AG09309 (cell line): ENCODE measurements around the gene NEK8.

Source experiments
- DNase-seq: peaks from one replicate; pipeline ENCODE4 v3.0.0-alpha.2; 2010; ENCODE audit warnings: low read depth
- H3K4me3 ChIP-seq: 2 replicates; pipeline ENCODE4 v1.5.1; 2011; ENCODE audit warnings: mild to moderate bottlenecking, low read depth, low read length, moderate library complexity; ENCODE audit not compliant: control insufficient read depth
- TF ChIP-seq, protein P1 (sequence below): IDR thresholded peaks from 2 replicates; pipeline ENCODE4 v1.5.1; 2011; ENCODE audit warnings: mild to moderate bottlenecking, low read depth, low read length, inconsistent platforms; ENCODE audit not compliant: insufficient read depth, control insufficient read depth; ENCODE audit errors: missing control alignments

Gene NEK8

DNA sequence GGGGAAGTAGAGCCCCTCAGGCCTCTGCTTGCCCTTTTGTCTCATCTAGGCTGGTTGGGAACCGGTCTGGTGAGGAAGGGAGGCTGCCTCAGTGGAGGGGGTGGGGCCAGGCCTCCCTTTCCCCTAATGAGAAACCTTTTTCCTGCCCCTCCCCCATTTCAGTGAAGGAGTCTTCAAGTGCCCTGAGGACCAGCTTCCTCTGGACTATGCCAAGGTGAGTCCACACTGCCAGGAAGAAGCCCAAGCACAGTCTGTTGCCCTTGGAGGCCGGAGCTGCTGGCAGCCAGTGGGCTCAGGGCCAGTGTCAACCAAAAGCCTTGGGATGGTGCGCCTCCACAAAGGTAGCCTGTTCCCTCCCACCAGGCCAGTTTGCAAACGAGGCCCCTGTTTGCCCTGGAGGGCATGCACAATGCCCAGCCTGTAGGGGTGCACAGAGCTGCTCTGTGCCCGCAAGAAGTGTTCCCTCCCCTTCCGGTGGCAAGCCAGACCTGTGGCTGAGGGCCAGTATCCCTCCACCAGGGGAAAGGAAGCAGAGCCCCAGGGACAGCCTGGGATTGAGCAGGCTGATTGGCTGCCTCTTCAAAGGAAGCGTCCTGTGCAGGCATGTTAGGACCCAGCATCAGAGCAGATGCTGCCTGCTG lies 18.6 kb downstream of the NEK8 start:
- no peak for DNase-seq
- TF ChIP-seq, protein P1, sequence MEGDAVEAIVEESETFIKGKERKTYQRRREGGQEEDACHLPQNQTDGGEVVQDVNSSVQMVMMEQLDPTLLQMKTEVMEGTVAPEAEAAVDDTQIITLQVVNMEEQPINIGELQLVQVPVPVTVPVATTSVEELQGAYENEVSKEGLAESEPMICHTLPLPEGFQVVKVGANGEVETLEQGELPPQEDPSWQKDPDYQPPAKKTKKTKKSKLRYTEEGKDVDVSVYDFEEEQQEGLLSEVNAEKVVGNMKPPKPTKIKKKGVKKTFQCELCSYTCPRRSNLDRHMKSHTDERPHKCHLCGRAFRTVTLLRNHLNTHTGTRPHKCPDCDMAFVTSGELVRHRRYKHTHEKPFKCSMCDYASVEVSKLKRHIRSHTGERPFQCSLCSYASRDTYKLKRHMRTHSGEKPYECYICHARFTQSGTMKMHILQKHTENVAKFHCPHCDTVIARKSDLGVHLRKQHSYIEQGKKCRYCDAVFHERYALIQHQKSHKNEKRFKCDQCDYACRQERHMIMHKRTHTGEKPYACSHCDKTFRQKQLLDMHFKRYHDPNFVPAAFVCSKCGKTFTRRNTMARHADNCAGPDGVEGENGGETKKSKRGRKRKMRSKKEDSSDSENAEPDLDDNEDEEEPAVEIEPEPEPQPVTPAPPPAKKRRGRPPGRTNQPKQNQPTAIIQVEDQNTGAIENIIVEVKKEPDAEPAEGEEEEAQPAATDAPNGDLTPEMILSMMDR, result no peak
- no peak overlapping the region for H3K4me3 ChIP-seq

DNA sequence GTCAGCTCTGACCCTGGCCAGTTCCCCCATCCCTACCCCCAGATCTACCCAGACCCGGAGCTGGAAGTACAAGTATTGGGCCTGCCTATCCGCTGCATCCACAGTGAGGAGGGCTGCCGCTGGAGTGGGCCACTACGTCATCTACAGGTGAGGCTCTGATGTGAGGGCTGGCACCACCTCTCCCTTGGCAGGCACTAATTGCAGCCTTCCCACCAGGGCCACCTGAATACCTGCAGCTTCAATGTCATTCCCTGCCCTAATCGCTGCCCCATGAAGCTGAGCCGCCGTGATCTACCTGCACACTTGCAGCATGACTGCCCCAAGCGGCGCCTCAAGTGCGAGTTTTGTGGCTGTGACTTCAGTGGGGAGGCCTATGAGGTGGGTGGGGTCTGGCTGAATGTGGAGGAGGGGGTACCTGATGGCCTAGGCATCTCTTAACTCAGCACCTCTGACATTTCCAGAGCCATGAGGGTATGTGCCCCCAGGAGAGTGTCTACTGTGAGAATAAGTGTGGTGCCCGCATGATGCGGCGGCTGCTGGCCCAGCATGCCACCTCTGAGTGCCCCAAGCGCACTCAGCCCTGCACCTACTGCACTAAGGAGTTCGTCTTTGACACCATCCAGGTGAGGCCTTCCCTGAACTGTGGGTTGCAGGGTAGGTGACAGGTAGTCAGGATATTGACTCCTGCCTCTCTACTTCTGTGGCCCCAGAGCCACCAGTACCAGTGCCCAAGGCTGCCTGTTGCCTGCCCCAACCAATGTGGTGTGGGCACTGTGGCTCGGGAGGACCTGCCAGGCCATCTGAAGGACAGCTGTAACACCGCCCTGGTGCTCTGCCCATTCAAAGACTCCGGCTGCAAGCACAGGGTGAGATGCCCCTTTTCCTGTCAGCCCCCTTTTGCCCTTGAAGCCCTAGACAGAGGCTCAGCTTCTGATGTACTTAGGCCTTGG lies 19.5 kb downstream of the NEK8 start:
- H3K4me3 ChIP-seq, result no peak overlapping the region
- TF ChIP-seq, protein P1, result no peak
- no peak for DNase-seq

DNA sequence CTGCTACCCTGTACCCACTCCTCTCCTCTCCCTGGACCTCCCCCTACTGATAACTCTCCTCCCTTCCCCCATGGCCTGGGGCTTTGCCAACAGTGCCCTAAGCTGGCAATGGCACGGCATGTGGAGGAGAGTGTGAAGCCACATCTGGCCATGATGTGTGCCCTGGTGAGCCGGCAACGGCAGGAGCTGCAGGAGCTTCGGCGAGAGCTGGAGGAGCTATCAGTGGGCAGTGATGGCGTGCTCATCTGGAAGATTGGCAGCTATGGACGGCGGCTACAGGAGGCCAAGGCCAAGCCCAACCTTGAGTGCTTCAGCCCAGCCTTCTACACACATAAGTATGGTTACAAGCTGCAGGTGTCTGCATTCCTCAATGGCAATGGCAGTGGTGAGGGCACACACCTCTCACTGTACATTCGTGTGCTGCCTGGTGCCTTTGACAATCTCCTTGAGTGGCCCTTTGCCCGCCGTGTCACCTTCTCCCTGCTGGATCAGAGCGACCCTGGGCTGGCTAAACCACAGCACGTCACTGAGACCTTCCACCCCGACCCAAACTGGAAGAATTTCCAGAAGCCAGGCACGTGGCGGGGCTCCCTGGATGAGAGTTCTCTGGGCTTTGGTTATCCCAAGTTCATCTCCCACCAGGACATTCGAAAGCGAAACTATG lies 20.4 kb downstream of the NEK8 start:
- no peak for DNase-seq
- TF ChIP-seq, protein P1, result no peak

DNA sequence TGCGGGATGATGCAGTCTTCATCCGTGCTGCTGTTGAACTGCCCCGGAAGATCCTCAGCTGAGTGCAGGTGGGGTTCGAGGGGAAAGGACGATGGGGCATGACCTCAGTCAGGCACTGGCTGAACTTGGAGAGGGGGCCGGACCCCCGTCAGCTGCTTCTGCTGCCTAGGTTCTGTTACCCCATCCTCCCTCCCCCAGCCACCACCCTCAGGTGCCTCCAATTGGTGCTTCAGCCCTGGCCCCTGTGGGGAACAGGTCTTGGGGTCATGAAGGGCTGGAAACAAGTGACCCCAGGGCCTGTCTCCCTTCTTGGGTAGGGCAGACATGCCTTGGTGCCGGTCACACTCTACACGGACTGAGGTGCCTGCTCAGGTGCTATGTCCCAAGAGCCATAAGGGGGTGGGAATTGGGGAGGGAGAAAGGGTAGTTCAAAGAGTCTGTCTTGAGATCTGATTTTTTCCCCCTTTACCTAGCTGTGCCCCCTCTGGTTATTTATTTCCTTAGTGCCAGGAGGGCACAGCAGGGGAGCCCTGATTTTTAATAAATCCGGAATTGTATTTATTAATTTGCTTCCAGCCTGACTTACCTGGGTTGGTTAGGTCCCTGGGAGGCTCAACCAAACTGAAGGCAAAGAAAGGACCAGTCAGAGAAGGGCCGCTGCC lies 21.1 kb downstream of the NEK8 start:
- TF ChIP-seq, protein P1, result no peak
- no peak for DNase-seq
- no peak overlapping the region for H3K4me3 ChIP-seq

More for the DNA sequence above, 20.4 kb downstream of the NEK8 start:
- no peak overlapping the region for H3K4me3 ChIP-seq

DNA sequence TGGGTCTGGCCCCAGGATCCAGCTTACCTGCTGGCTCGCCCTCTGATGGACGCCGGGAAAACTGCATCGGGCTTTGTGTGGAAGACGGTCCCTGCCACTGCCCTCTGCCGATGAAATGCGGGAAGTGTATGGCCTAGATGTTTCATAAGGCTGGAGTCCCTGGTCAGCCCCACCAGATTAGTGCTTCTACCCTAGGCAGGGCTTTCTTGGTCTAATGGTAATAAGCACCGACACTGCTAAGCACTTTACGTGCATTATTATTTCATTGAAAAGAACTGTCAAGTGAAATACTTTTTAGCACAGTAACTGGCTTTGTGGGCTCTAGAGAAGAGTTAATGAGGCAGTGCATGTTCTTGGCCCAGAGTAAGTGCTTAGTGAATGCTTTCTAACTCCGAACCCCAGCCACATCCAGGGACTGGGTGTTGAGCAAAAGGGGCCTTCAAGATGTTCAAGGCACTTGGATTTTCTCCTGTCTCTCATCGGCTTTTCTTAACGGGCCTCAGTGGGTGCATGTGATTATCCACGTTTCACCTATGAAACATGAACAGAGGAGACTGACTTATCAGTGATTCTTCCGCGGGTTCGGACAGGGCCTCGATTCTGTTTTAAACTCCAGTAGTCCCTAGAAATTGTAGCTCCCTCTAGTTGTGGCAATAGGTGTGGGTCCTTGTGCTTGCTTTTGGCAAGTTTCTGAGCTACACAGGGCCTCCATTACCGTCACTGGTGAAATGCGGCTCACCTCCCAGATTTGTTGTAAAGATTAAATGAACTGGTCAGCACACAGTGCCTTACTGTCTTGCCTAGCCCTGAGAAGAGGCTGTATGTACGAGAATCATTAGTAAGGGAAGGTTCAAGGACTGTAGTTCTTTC lies 21.8 kb downstream of the NEK8 start:
- H3K4me3 ChIP-seq, result no peak overlapping the region
- TF ChIP-seq, protein P1, result peak; percentile 100
- peak; percentile 67 for DNase-seq
